ENCODE data around the gene TSACC.

- no peak for TF ChIP-seq POLR2AphosphoS5 (IDR thresholded peaks at IDR 0.05; ENCODE audit: borderline replicate concordance, low read depth, low read length)
- no peak for TF ChIP-seq EZH2 (IDR thresholded peaks at IDR 0.05)
Measured at GRCh38 chr1:156291226-156292061, 46.9 kb upstream of the TSACC start.
